Smooth muscle cell (in vitro differentiated cells): Measurements from ENCODE around the gene ZNF593OS. TPM values are rescaled to one million over a fixed set of nuclear protein-coding genes. Genes with fewer than 3 reads are reported as not detected.

ENCODE experiments used
- DNase-seq: peaks from one replicate; lab custom pipeline; 2025; ENCODE audit not compliant: unreplicated experiment; lab: John Stamatoyannopoulos, UW
- H2AFZ ChIP-seq: fragments of 200-600 bp; sonication (generic); 2 replicates; pipeline ENCODE4 v1.6.0; 2016; ENCODE audit warnings: antibody characterized with exemption, low read depth, mild to moderate bottlenecking
- H3F3A ChIP-seq: fragments of 200-600 bp; sonication (generic); 2 replicates; pipeline ENCODE4 v1.6.0; 2017; ENCODE audit warnings: antibody characterized with exemption, low read depth
- H3K27ac ChIP-seq: fragments of 200-600 bp; sonication (generic); 2 replicates; pipeline ENCODE4 v1.5.1; 2016; ENCODE audit warnings: low read depth, mild to moderate bottlenecking
- H3K27me3 ChIP-seq: fragments of 200-600 bp; sonication (generic); 2 replicates; pipeline ENCODE4 v1.6.1; 2016; ENCODE audit warnings: low read depth, mild to moderate bottlenecking
- H3K36me3 ChIP-seq: fragments of 200-600 bp; sonication (generic); 2 replicates; pipeline ENCODE4 v1.5.1; 2016; ENCODE audit warnings: low read depth
- H3K4me1 ChIP-seq: fragments of 200-600 bp; sonication (generic); 2 replicates; pipeline ENCODE4 v1.5.1; 2016; ENCODE audit warnings: low read depth
- H3K4me2 ChIP-seq: fragments of 200-600 bp; sonication (generic); 2 replicates; pipeline ENCODE4 v1.6.0; 2016; ENCODE audit warnings: mild to moderate bottlenecking
- H3K4me3 ChIP-seq: fragments of 200-600 bp; sonication (generic); 2 replicates; pipeline ENCODE4 v1.5.1; 2016; ENCODE audit warnings: mild to moderate bottlenecking
- H3K79me2 ChIP-seq: fragments of 200-600 bp; sonication (generic); 2 replicates; pipeline ENCODE4 v1.6.0; 2016; ENCODE audit warnings: low read depth, mild to moderate bottlenecking
- H3K9ac ChIP-seq: fragments of 200-600 bp; sonication (generic); 2 replicates; pipeline ENCODE4 v1.6.0; 2016; ENCODE audit warnings: low read depth
- H3K9me3 ChIP-seq: fragments of 200-600 bp; sonication (generic); replicated peaks from 2 replicates; pipeline ENCODE4 v1.5.1; 2016; ENCODE audit warnings: low read depth
- H4K20me1 ChIP-seq: fragments of 200-600 bp; sonication (generic); 2 replicates; pipeline ENCODE4 v1.6.0; 2016; ENCODE audit warnings: low read depth
- WGBS: methylation state at CpG from one replicate; pipeline ENCODE4 v1.1.7; 2016; ENCODE audit warnings: low lambda C conversion rate; 5-methylcytosine and 5-hydroxymethylcytosine counted together
- polyA plus RNA-seq: library from polyadenylated mRNA; unstranded; fragments of >200 nt; fragmentation: Nextera tagmentation; extraction: Ambion mirVana; gene quantifications from 2 replicates; pipeline ENCODE4 v1.2.1, GENCODE V29; 2016
- total RNA-seq: library from RNA; depleted of rRNA; stranded (reverse); fragments of >200 nt; gene quantifications from 2 replicates; pipeline ENCODE4 v1.2.3, GENCODE V29; 2014
- TF ChIP-seq, protein P1 (sequence below): fragments of 200-600 bp; sonication (generic); IDR thresholded peaks from 2 replicates; pipeline ENCODE4 v1.5.1; 2017; ENCODE audit warnings: borderline replicate concordance, mild to moderate bottlenecking, antibody characterized with exemption; ENCODE audit not compliant: insufficient read depth, poor library complexity, severe bottlenecking

Gene ZNF593OS
- total and polyA plus RNA-seq, 2 experiments from 2014 or later, result not detected

DNA sequence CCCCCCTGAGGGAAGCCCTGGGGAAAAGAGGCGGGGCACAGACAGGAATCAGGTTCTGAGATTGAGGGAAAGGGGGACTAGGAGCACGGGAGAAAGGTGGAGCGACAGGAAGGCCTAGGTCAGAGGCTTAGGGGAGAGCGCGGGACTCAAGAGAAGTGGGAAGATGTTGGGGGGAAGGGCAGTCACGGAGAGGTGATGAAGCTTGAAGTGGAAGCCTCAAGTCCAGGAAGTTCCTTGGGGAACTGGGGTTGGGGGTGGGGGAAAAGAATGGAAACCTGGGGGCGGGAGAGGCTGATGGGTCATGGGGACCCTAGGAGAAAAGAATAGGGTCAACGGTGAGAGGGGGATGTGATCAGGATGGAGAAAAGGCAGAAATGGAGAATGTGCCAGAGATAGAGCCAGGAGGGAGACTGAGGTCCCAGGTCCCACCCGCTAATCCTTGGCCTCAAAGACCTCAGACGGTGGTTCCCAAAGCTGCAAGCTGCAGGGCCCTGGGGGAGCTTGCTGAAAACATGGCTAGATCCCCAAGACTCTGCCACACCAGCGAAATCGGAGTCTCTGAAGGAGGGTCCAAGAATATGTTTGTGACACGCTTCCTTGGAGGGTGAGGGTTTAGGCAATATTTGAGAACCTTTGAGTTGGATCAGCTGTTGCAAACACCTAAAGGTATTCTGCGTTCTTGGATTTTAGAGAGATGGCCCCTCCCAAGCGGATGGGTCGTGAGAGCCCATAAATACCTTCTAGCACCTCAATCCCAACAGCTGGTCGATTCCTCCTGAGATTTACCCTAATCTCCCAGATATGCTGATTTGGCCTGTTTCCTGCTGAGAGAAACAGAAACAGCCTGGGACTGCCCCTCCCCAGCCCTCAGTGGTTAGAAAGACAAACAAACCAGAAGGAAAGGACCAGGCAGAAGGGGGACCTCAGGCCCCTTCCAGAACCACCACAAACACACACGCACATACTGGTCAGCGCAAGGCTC, 6.5 kb downstream of the ZNF593OS start:
- Histone ChIP-seq H4K20me1 (no peaks in the 10 kb centered on the region), H3K27ac (no peak overlapping the region), H3K9ac (no peak overlapping the region), H3K9me3 (no peaks in the 10 kb centered on the region), H2AFZ (no peak overlapping the region), H3K36me3 (no peaks in the 10 kb centered on the region), H3F3A (peaks cover 8% of the 10 kb centered on the region), H3K4me2 (peak overlapping the region; percentile 88), H3K79me2 (no peaks in the 10 kb centered on the region), H3K4me3 (no peak overlapping the region), H3K4me1 (peaks cover 26% of the 10 kb centered on the region), H3K27me3 (no peaks in the 10 kb centered on the region)
- no peak for DNase-seq
- TF ChIP-seq, protein P1, sequence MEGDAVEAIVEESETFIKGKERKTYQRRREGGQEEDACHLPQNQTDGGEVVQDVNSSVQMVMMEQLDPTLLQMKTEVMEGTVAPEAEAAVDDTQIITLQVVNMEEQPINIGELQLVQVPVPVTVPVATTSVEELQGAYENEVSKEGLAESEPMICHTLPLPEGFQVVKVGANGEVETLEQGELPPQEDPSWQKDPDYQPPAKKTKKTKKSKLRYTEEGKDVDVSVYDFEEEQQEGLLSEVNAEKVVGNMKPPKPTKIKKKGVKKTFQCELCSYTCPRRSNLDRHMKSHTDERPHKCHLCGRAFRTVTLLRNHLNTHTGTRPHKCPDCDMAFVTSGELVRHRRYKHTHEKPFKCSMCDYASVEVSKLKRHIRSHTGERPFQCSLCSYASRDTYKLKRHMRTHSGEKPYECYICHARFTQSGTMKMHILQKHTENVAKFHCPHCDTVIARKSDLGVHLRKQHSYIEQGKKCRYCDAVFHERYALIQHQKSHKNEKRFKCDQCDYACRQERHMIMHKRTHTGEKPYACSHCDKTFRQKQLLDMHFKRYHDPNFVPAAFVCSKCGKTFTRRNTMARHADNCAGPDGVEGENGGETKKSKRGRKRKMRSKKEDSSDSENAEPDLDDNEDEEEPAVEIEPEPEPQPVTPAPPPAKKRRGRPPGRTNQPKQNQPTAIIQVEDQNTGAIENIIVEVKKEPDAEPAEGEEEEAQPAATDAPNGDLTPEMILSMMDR, result no peak
- WGBS, result 51% methylated on average over 17 of the region's 19 CpGs

DNA sequence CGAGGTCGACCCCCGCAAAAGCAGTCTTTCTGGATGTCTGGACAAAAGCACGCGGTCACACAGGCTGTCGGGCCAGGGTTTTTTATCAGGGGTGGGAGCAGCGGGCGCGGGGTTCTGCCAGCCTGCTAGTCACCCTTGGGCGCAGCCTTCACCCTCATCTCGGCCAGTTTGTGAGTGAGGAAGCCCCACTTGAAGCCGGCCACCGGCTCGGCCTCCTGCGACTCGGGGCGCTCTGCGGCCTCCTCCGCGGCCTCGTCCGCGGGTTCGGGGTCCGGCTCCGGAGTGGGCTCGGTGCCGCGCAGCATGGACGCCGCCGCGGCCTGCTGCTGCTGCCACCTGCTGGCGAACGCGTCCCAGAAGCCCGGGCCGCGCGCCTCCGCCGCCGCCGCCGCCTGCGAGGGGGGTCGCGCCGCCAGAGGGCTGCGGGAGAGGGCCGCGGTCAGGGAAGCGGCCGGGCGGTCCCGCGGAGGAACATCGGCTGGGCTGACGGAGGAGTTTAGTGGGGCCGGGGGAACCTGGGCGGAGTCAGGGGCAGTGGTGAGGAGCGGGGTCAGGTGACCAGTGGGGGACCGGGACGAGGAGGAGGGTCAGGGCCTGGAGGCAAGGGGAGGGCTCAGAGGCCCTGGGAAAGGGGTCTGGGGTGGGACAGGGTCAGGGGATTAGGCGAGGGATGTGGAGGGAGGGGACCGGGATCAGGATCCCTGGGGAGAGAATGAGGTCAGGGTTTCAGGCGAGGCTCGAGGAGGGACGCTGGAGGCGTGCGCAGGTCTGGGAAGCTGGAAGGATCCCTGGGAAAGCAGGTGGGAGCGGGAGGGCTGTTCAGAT, 7.4 kb downstream of the ZNF593OS start:
- no peaks in the 10 kb centered on the region for H3K27me3 ChIP-seq
- H3K9me3 ChIP-seq, result no peaks in the 10 kb centered on the region
- H3F3A ChIP-seq, result peaks cover 8% of the 10 kb centered on the region
- H3K27ac ChIP-seq, result no peak overlapping the region
- WGBS, result 13% methylated on average over 62 of the region's 72 CpGs
- peaks cover 23% of the 10 kb centered on the region for H3K4me1 ChIP-seq
- H2AFZ ChIP-seq, result peak overlapping the region; percentile 69
- H3K36me3 ChIP-seq, result no peaks in the 10 kb centered on the region
- no peak overlapping the region for H3K9ac ChIP-seq
- peak; percentile 9 for DNase-seq
- no peaks in the 10 kb centered on the region for H4K20me1 ChIP-seq
- H3K4me3 ChIP-seq, result peak overlapping the region; percentile 55
- peak overlapping the region; percentile 88 for H3K4me2 ChIP-seq
- H3K79me2 ChIP-seq, result no peaks in the 10 kb centered on the region
- TF ChIP-seq, protein P1, result peak; percentile 71

DNA sequence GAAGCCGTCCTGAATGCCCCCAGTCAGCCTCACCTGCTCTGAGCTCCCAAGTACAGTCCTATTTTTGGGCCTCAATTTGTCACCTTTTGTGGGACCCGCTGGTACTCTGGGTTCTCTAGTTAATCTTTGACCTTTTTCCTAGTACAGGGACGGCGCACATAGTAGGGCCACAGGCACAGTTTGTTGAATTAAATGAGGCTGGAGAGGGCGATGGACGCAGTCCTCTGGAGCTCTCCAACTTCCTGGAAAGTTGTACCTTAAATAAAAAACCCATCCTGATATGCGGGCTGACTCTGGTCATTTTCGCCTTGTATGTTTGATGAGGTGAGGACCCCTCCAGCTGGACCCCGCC, 8.0 kb downstream of the ZNF593OS start:
- WGBS, result 86% methylated on average over 9 of the region's 9 CpGs
- H3K27me3 ChIP-seq, result no peaks in the 10 kb centered on the region
- DNase-seq, result no peak
- H3K36me3 ChIP-seq, result no peaks in the 10 kb centered on the region
- peak overlapping the region; percentile 69 for H2AFZ ChIP-seq
- H4K20me1 ChIP-seq, result no peaks in the 10 kb centered on the region
- H3K9ac ChIP-seq, result no peak overlapping the region
- H3K4me1 ChIP-seq, result peaks cover 20% of the 10 kb centered on the region
- H3K4me3 ChIP-seq, result peak overlapping the region; percentile 55
- no peaks in the 10 kb centered on the region for H3K9me3 ChIP-seq
- peaks cover 8% of the 10 kb centered on the region for H3F3A ChIP-seq
- TF ChIP-seq, protein P1, result no peak
- no peak overlapping the region for H3K27ac ChIP-seq
- H3K4me2 ChIP-seq, result peak overlapping the region; percentile 88
- no peaks in the 10 kb centered on the region for H3K79me2 ChIP-seq
